ENCODE data around the gene KCNK1. TPM values are rescaled to one million over a fixed set of nuclear protein-coding genes. Genes with fewer than 3 reads are reported as not detected.
"Not testable (repeated sequence)": the region's sequence is repeated elsewhere in the genome, so short reads cannot be mapped to it uniquely, and the experiment has no call there.

Gene KCNK1
- total RNA-seq, 2 experiments from 2014 or later: 0.67 to 0.77 TPM

DNA sequence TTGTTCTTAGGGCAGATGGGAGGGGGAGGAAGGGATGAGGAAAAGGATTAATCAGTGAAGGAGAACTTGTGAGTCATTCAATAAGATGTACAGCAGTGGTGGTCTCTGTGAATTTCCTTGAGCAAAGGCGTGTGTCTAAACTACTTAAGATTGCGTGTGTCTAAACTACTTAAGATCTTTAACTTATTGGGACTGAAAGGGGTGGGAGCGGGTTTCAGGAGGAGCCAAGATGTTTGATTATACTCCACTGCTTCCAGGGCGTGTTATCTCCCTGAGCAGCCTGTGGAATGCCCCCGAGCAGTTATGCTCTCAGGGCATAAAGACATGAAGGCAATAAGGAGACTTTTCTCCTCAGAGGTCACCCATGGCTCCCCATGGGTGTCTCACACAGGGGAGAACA, 2.5 kb upstream of the KCNK1 start:
- H3K4me1 Mint-ChIP-seq; DNase-seq; H3K4me3 Mint-ChIP-seq; H3K27ac Mint-ChIP-seq; POLR2A ChIA-PET; H3K36me3 Mint-ChIP-seq (ENCODE audit: low read depth); CTCF ChIA-PET; H3K9me3 Mint-ChIP-seq: not testable (repeated sequence)
- H3K27me3 Mint-ChIP-seq: peaks cover 55% of the 10 kb centered on the region

DNA sequence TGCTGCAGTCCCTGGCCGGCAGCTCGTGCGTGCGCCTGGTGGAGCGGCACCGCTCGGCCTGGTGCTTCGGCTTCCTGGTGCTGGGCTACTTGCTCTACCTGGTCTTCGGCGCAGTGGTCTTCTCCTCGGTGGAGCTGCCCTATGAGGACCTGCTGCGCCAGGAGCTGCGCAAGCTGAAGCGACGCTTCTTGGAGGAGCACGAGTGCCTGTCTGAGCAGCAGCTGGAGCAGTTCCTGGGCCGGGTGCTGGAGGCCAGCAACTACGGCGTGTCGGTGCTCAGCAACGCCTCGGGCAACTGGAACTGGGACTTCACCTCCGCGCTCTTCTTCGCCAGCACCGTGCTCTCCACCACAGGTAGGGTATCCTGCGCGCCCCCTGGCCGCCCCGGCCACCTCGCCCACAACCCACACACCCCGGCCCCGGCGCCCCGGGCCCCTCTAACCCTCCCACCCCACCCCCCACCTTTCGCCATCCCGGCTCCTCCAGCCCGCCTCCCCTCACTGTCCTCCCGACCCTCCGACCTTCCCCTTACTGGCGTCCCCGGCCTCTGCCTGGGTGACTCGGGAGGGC, 352 bp downstream of the KCNK1 start:
- Mint-ChIP-seq H3K27ac (peak overlapping the region; percentile 44), H3K27me3 (peaks cover 62% of the 10 kb centered on the region), H3K9me3 (no peaks in the 10 kb centered on the region), H3K4me1 (peaks cover 3% of the 10 kb centered on the region), H3K36me3 (ENCODE audit: low read depth) (no peaks in the 10 kb centered on the region), H3K4me3 (peak overlapping the region; percentile 63)
- no peak for DNase-seq
- ChIA-PET CTCF (no interaction called here), POLR2A (no interaction called here)

DNA sequence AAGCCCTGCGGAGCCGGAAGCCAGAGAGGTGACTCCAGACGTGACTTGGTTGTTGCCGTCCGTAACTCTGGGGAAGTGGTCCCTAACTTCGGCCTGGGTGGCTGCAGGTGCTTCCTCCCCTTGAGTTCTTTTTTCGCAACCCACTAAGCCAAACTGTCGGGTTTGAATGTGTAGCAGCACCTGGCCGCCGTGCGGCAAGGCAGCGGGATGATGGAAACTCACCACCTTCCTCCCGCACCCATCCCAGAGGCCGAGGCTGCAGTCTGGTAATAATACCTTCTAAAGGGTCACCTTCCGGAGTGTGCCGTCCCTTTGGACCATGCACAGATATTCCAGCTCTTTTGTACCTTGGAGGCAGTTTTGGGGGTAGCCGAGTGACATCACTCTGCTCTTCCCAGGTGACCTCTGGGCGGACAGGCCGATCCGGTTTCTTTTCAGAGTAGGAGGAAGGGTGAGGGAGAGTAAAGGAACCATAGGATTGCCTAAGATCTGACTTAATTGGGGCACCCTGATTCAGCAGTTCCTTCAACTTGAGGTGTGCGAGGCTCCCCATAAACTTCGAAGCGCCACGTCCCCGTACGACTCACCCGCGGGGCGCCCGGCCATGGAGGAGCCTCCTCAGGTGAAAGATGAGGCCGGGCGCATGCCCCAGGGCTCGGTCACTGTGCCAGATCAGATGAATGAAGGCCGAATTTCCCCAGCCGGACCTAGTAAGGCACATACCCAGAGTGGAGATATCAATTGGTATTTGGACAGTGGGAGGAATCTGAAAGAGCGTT, 1.0 kb downstream of the KCNK1 start:
- Mint-ChIP-seq H3K27me3 (peaks cover 57% of the 10 kb centered on the region), H3K27ac (no peak overlapping the region), H3K4me3 (peak overlapping the region; percentile 59), H3K36me3 (ENCODE audit: low read depth) (no peaks in the 10 kb centered on the region), H3K4me1 (peaks cover 3% of the 10 kb centered on the region), H3K9me3 (no peaks in the 10 kb centered on the region)
- CTCF ChIA-PET: no interaction called here
- no peak for DNase-seq
- POLR2A ChIA-PET: no interaction called here

DNA sequence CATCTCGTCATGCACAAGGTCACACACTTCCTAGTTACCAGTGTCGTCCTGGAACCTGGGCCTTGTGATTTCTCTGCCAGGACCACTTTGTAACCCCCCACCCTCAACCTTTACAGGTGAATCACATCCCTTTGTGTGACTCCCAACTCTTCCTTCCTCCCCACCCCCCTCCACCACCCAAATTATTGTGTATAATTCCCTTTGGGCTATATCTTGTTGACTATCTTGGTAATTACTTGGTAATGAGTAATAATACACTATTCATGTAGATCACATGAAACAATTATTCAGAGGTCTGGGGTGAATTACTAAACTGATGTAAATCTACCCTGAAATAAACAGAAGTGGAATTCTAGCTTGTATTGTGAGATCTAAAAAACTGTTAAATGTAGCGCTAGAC, 1.7 kb downstream of the KCNK1 start:
- ChIA-PET CTCF (no interaction called here), POLR2A (no interaction called here)
- Mint-ChIP-seq H3K9me3 (no peaks in the 10 kb centered on the region), H3K27me3 (peaks cover 55% of the 10 kb centered on the region), H3K4me3 (no peak overlapping the region), H3K4me1 (peaks cover 3% of the 10 kb centered on the region), H3K27ac (no peak overlapping the region), H3K36me3 (ENCODE audit: low read depth) (no peaks in the 10 kb centered on the region)
- DNase-seq: no peak

DNA sequence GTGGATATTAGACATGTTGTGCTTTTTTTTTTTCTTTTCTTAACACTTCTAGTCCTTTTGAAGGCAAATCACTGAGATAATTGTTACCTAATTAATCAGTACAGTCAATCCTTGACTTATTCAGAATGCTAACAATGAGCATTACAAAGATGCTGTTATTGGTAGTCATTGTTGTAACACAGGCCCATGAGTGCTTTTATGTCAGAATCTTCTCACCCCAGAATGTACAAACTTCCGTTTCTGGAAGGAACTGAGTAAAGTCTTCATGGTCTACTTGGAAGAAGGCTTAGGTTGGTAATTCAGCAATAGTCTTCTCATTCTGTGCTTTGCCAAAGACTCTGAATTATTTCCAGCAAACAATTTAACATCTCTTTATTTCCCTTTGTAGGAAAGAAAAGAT, 3.1 kb downstream of the KCNK1 start:
- no peak overlapping the region for H3K4me3 Mint-ChIP-seq
- POLR2A ChIA-PET: no interaction called here
- no peaks in the 10 kb centered on the region for H3K36me3 Mint-ChIP-seq (ENCODE audit: low read depth)
- DNase-seq: no peak
- no peaks in the 10 kb centered on the region for H3K9me3 Mint-ChIP-seq
- CTCF ChIA-PET: no interaction called here
- H3K27ac Mint-ChIP-seq: no peak overlapping the region
- peaks cover 3% of the 10 kb centered on the region for H3K4me1 Mint-ChIP-seq
- peaks cover 45% of the 10 kb centered on the region for H3K27me3 Mint-ChIP-seq

DNA sequence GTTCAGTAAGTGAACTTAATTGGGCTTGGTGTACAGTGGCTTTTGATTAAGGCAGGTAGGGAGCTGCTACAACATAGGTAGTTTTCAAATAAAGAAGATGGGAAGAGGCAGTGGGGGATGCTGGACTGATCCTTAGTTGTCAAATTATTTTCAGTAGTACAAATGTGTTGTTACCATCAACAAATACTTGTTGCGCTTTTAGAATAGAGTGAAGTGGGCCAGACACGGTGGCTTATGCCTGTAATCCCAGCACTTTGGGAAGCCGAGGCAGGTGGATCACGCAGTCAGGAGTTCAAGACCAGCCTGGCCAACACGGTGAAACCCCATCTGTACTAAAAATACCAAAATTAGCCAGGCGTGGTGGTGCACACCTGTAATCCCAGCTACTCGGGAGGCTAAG, 5.5 kb downstream of the KCNK1 start:
- H3K4me1 Mint-ChIP-seq; H3K36me3 Mint-ChIP-seq (ENCODE audit: low read depth); DNase-seq; POLR2A ChIA-PET; H3K4me3 Mint-ChIP-seq; H3K27ac Mint-ChIP-seq; H3K9me3 Mint-ChIP-seq: not testable (repeated sequence)
- H3K27me3 Mint-ChIP-seq: peaks cover 33% of the 10 kb centered on the region
- CTCF ChIA-PET: interaction anchor here (1.5 kb wide), 1 partner anchor 11 kb away, joined by 3 read pairs; no protein-coding TSS in a partner anchor

DNA sequence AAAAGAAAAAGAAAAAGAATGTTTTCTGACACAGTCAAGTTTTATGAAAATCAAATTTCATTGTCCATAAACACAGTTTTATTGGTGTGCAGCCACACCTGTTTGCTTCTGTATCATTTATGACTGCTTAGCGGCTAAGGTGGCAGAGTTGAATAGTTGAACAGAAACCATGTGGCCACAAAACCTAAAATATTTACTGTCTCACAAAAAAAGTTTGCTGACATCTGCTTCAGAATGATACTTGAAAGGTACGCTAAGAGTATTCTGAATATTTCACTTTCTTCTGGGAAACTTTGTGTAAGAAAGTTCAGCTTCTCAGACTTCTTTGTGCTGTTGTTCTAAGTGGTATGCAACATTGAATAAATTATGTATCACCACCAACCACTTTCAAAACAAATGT, 6.2 kb downstream of the KCNK1 start:
- POLR2A ChIA-PET: no interaction called here
- CTCF ChIA-PET: interaction anchor here (1.5 kb wide), 1 partner anchor 12 kb away, joined by 3 read pairs; no protein-coding TSS in a partner anchor
- peaks cover 27% of the 10 kb centered on the region for H3K27me3 Mint-ChIP-seq
- DNase-seq: no peak
- peaks cover 2% of the 10 kb centered on the region for H3K4me1 Mint-ChIP-seq
- H3K4me3 Mint-ChIP-seq: no peak overlapping the region
- H3K27ac Mint-ChIP-seq: no peak overlapping the region
- no peaks in the 10 kb centered on the region for H3K9me3 Mint-ChIP-seq
- no peaks in the 10 kb centered on the region for H3K36me3 Mint-ChIP-seq (ENCODE audit: low read depth)

DNA sequence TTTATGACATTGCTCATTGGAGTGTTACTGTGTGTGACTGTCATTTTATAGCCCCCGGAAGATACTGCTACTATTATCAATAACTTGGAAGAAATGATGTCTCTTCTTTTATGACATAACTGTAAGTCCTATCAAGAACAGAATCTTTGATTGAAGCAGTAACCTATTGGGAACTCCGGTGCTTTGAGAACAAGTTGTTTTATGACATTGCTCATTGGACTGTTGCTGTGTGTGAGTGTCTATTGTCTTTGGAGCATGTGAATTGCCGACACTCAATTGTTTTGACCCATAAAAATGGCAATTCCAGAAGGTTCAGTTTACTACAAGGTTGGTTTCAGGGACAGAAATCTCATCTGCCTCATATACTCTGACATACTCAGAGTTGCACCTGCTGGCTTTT, 8.0 kb downstream of the KCNK1 start:
- Mint-ChIP-seq H3K4me1 (no peaks in the 10 kb centered on the region), H3K36me3 (ENCODE audit: low read depth) (no peaks in the 10 kb centered on the region), H3K27ac (no peak overlapping the region), H3K4me3 (no peak overlapping the region), H3K27me3 (peaks cover 14% of the 10 kb centered on the region), H3K9me3 (no peaks in the 10 kb centered on the region)
- ChIA-PET CTCF (no interaction called here), POLR2A (no interaction called here)
- DNase-seq: no peak

DNA sequence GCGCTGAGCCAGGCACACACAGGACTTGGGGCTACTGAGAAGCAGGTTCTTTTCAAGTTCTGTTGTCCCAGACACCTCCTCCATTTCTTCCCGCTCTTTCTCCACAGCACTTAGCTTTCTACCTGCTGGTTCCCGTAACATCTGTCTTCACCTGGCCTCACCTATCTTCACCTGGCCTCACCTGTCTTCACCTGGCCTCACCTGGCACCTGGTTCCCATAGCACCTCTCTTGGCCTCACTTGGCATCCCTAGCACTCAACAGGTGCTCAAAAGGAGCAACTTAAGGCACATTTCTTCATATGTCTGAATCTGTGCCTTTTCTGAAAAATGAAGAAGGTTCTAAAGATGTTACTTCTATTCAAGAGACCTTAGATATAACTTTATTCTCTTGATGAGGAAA, 10.4 kb downstream of the KCNK1 start:
- Mint-ChIP-seq H3K9me3 (no peaks in the 10 kb centered on the region), H3K4me1 (no peaks in the 10 kb centered on the region), H3K4me3 (no peak overlapping the region), H3K27me3 (peaks cover 3% of the 10 kb centered on the region), H3K36me3 (ENCODE audit: low read depth) (no peaks in the 10 kb centered on the region), H3K27ac (no peak overlapping the region)
- POLR2A ChIA-PET: no interaction called here
- CTCF ChIA-PET: no interaction called here
- DNase-seq: no peak

DNA sequence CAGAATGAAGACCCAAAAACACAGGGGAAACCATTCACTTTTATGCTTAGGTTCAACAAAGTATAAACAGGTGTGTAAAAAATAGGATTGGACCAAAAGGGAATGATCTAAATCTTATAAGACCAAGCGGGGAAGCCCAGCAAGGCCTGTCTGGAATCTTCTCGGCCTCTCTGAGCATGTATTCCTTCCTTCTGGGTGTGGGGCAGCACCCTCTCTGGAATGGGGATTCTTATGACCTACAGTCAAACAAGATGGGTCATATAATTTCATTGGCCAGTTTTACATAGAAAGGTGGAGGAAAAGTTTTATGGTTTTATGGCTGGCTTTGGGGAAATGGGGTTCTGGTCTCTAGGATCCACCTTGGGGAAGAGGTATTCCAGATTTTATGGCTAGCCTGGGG, 11.2 kb downstream of the KCNK1 start:
- Mint-ChIP-seq H3K4me1 (no peaks in the 10 kb centered on the region), H3K27me3 (peaks cover 3% of the 10 kb centered on the region), H3K9me3 (no peaks in the 10 kb centered on the region), H3K27ac (no peak overlapping the region), H3K36me3 (ENCODE audit: low read depth) (no peaks in the 10 kb centered on the region), H3K4me3 (no peak overlapping the region)
- CTCF ChIA-PET: no interaction called here
- no peak for DNase-seq
- POLR2A ChIA-PET: no interaction called here

DNA sequence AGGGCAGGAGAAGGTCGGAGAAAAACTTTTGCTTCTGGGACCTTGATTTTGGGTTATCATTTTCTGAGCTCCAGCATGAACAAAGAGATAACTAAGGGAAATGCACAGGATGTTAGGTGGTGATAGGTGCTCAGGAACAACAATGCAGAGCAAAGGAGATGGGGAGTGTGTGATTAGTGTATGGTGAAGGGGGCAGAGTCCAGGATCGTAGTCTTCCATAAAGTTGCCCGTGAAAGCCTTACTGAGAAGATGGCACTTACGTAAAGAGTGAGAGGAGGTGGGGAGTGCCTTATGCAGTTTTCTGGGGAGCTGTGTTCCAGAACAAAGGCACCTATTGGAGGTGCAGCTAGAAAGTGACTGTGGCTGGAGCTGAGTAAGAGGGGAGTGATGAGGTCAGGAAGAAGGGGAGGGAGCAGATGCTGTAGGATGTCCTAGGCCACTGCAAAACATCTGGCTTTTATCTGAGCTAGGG, 11.6 kb downstream of the KCNK1 start:
- no peak for DNase-seq
- H3K4me3 Mint-ChIP-seq: no peak overlapping the region
- no peaks in the 10 kb centered on the region for H3K36me3 Mint-ChIP-seq (ENCODE audit: low read depth)
- POLR2A ChIA-PET: no interaction called here
- H3K4me1 Mint-ChIP-seq: no peaks in the 10 kb centered on the region
- H3K27me3 Mint-ChIP-seq: peaks cover 3% of the 10 kb centered on the region
- CTCF ChIA-PET: no interaction called here
- no peak overlapping the region for H3K27ac Mint-ChIP-seq
- H3K9me3 Mint-ChIP-seq: no peaks in the 10 kb centered on the region

DNA sequence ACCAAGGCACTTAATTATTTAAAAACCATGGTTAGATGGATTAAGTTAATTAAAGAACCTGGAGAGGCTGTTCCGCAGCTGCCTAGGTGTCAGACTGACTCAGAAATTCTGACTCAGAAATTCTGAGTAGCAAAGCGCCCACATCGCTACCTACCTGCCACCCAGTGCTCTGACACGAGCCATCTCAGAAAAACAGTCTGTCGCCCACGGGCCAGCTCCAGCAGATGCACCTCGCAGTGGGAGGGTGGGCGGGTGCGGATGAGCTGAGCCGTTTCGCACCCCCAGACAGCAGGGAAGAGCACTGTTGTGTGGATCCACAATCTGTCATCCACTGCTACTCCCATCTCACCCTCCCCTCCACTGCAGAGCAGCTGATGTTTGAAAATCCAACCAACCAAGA, 13.5 kb downstream of the KCNK1 start:
- Mint-ChIP-seq H3K4me3 (no peak overlapping the region), H3K27ac (no peak overlapping the region), H3K9me3 (no peaks in the 10 kb centered on the region), H3K27me3 (peaks cover 3% of the 10 kb centered on the region), H3K4me1 (no peaks in the 10 kb centered on the region), H3K36me3 (ENCODE audit: low read depth) (no peaks in the 10 kb centered on the region)
- no peak for DNase-seq
- POLR2A ChIA-PET: no interaction called here
- CTCF ChIA-PET: interaction anchor here (0.7 to 1.0 kb wide), 2 partner anchors 40 to 260 kb away, joined by 3 read pairs; no protein-coding TSS in a partner anchor

DNA sequence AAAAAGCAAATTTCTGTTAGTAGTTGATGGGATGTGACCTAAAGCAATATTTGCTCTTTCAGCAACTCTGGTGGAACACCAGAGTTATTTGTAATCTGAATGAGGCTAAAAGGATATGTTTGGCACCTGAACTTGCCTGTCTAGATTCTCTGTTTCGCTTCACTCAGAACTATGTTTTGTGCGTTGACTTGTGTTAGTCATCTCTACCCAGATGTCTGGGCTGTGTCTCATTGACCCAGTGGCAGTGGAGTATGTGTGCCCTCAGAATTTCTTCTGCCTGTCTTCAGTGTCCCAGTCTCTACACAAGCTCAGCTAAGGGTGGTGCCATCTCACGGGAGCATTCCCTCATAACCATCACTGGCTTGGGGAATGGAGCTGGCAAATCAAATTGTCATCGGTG, 13.9 kb downstream of the KCNK1 start:
- no peaks in the 10 kb centered on the region for H3K27me3 Mint-ChIP-seq
- CTCF ChIA-PET: interaction anchor here (0.7 to 1.0 kb wide), 2 partner anchors 40 to 261 kb away, joined by 3 read pairs; no protein-coding TSS in a partner anchor

More for the DNA sequence above, 13.9 kb downstream of the KCNK1 start:
- POLR2A ChIA-PET: no interaction called here
- Mint-ChIP-seq H3K36me3 (ENCODE audit: low read depth) (no peaks in the 10 kb centered on the region), H3K4me3 (no peak overlapping the region), H3K27ac (no peak overlapping the region), H3K4me1 (no peaks in the 10 kb centered on the region), H3K9me3 (no peaks in the 10 kb centered on the region)
- DNase-seq: no peak

All from activated CD4-positive, alpha-beta T cell treated with anti-CD3 and anti-CD28 coated beads, Interleukin-2, amount 10 ng/mL, durations not matched to agents 7 days and 5 days (primary cell).